PC-3 (cell line): Measurements from ENCODE around the gene LMAN2L. TPM values are rescaled to one million over a fixed set of nuclear protein-coding genes. Genes with fewer than 3 reads are reported as not detected.

Experiments used
- ATAC-seq: fragments of 200-7000 bp; cut with Tn5 transposase; 2 replicates; pipeline ENCODE4 v1.9.1; 2020; ENCODE audit warnings: mild to moderate bottlenecking, moderate library complexity
- BruUV-seq: library from RNA; stranded (reverse); fragments of 400-500 nt; replicated peaks from 2 replicates; lab custom pipeline; 2021; lab: Mats Ljungman, UMichigan
- CTCF ChIA-PET: fragments of 300-600 bp; sonication (Branson Sonifier 250); formaldehyde crosslinking; loops from one replicate; lab custom pipeline; 2022; ENCODE audit warnings: antibody characterized with exemption; lab: Charles Lee
- POLR2A ChIA-PET: fragments of 300-600 bp; sonication (Branson Sonifier 250); formaldehyde crosslinking; loops from one replicate; lab custom pipeline; 2022; ENCODE audit warnings: antibody characterized with exemption; ENCODE audit not compliant: unreplicated experiment; lab: Charles Lee
- DNase-seq: peaks from one replicate; pipeline ENCODE4 v3.0.0-alpha.2; 2015
- H2AFZ ChIP-seq: fragments of 300-600 bp; sonication (generic); 2 replicates; pipeline ENCODE4 v1.6.0; 2016; ENCODE audit warnings: antibody characterized with exemption, low read length
- H3F3A ChIP-seq: fragments of 300-600 bp; sonication (generic); one replicate; pipeline ENCODE4 v1.6.0; 2017; ENCODE audit warnings: antibody characterized with exemption, low read length, control low read depth, mild to moderate bottlenecking; ENCODE audit not compliant: unreplicated experiment
- H3K27ac ChIP-seq: fragments of 300-600 bp; sonication (generic); 2 replicates; pipeline ENCODE4 v1.5.1; 2016; ENCODE audit warnings: mild to moderate bottlenecking, low read length
- H3K27me3 ChIP-seq: fragments of 300-600 bp; sonication (generic); 2 replicates; pipeline ENCODE4 v1.6.1; 2016; ENCODE audit warnings: low read length, mixed read lengths
- H3K36me3 ChIP-seq: fragments of 300-600 bp; sonication (generic); 2 replicates; pipeline ENCODE4 v1.6.1; 2016; ENCODE audit warnings: low read depth, mixed run types, low read length, mixed read lengths
- H3K4me1 ChIP-seq: fragments of 300-600 bp; sonication (generic); 2 replicates; pipeline ENCODE4 v1.5.1; 2016; ENCODE audit warnings: low read length; ENCODE audit not compliant: insufficient read depth
- H3K4me2 ChIP-seq: fragments of 300-600 bp; sonication (generic); 2 replicates; pipeline ENCODE4 v1.6.0; 2016; ENCODE audit warnings: low read length
- H3K4me3 ChIP-seq: fragments of 300-600 bp; sonication (generic); 2 replicates; pipeline ENCODE4 v1.5.1; 2016; ENCODE audit warnings: mild to moderate bottlenecking, low read length, mixed read lengths
- H3K79me2 ChIP-seq: fragments of 300-600 bp; sonication (generic); 2 replicates; pipeline ENCODE4 v1.6.1; 2017; ENCODE audit warnings: low read length, mixed read lengths
- H3K9ac ChIP-seq: fragments of 300-600 bp; sonication (generic); 2 replicates; pipeline ENCODE4 v1.6.0; 2016; ENCODE audit warnings: mild to moderate bottlenecking, low read length
- H3K9me2 ChIP-seq: fragments of 300-600 bp; sonication (generic); replicated peaks from 2 replicates; pipeline ENCODE4 v1.6.1; 2016; ENCODE audit warnings: mixed run types, low read length, mixed read lengths
- H3K9me3 ChIP-seq: fragments of 300-600 bp; sonication (generic); 2 replicates; pipeline ENCODE4 v1.6.1; 2016; ENCODE audit warnings: low read length, mixed read lengths
- H4K20me1 ChIP-seq: fragments of 300-600 bp; sonication (generic); 2 replicates; pipeline ENCODE4 v1.6.1; 2016; ENCODE audit warnings: low read length, mixed read lengths
- CTCF ChIP-seq: fragments of 300-600 bp; sonication (generic); conservative IDR thresholded peaks from 2 replicates; pipeline ENCODE4 v1.5.1; 2017; ENCODE audit warnings: antibody characterized with exemption, low read depth, mild to moderate bottlenecking, low read length
- EZH2 ChIP-seq: fragments of 300-600 bp; sonication (generic); IDR thresholded peaks from one replicate; pipeline ENCODE4 v1.6.1; 2017; ENCODE audit warnings: antibody characterized with exemption, mild to moderate bottlenecking, low read length; ENCODE audit not compliant: unreplicated experiment
- EZH2phosphoT487 ChIP-seq: fragments of 300-600 bp; sonication (generic); IDR thresholded peaks from 2 replicates; pipeline ENCODE4 v1.6.1; 2018; ENCODE audit warnings: mild to moderate bottlenecking, antibody characterized with exemption, low read length, borderline replicate concordance
- intact Hi-C: fragments of 100-400 bp; cut with micrococcal nuclease; formaldehyde crosslinking; loops from 2 replicates; pipeline ENCODE4 v1.9.0; 2023
- total RNA-seq: library from RNA; depleted of rRNA; stranded (reverse); fragments of >200 nt; gene quantifications from 2 replicates; pipeline ENCODE4 v1.2.3, GENCODE V29; 2014

Gene LMAN2L
- total RNA-seq, 1 experiment from 2014 or later: 27.8 TPM

GRCh38 chr2:96747061-96747617 lies 7.3 kb upstream of the LMAN2L start:
- no TSS peak for BruUV-seq
- ATAC-seq: no peak
- POLR2A ChIA-PET: no interaction called here

DNA sequence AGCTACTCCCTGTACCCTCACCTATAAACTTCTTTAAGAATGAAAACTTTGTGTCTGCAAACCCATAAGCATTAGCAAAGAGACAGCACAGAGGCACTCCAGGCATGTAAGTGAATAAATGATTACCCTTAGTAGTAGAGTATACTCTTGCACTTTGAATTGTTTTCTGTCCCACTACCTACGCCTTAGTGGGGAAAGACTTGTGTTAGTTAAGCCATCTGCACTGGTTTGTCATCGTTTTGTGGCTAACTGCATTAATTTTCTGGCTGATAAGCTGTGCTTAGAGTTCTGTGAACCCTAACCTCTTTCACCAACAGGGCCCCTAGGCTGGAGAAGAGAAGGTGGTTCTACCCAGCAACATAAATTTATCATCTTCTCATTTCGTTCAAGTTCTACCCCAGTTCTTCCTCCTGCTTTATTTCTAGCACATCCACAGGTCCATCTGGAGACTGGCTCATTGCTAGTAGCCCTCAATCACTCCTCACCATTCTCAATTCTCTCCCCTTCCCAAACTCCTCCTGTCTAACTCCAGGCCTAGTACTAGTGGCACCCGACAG lies 710 bp downstream of the LMAN2L start:
- ATAC-seq (no peak), DNase-seq (no peak)
- Histone ChIP-seq H3K4me2 (peak overlapping the region; percentile 86), H3K79me2 (peaks cover 27% of the 10 kb centered on the region), H4K20me1 (no peaks in the 10 kb centered on the region), H3K9ac (peak overlapping the region; percentile 74), H3K27me3 (no peaks in the 10 kb centered on the region), H3K27ac (no peak overlapping the region), H3F3A (no peaks in the 10 kb centered on the region), H3K9me3 (no peaks in the 10 kb centered on the region), H3K9me2 (no peaks in the 10 kb centered on the region), H3K36me3 (peaks cover under 1% of the 10 kb centered on the region; the same call in 1 of the 2 replicates), H2AFZ (peak overlapping the region; percentile 76), H3K4me3 (peak overlapping the region; percentile 79), H3K4me1 (peaks cover 17% of the 10 kb centered on the region; the same call in 1 of the 2 replicates)
- TF ChIP-seq CTCF: no peak
- TF ChIP-seq EZH2phosphoT487: no peak
- POLR2A ChIA-PET: no interaction called here
- intact Hi-C loops: no loop called here
- CTCF ChIA-PET: no interaction called here
- TSS peak; percentile 67 for BruUV-seq

More at GRCh38 chr2:96747061-96747617, 7.3 kb upstream of the LMAN2L start:
- intact Hi-C loops: no loop called here
- no peak for DNase-seq
- H3K4me2 ChIP-seq: no peak overlapping the region
- H3K36me3 ChIP-seq: no peaks in the 10 kb centered on the region
- H3K4me3 ChIP-seq: no peak overlapping the region
- no peaks in the 10 kb centered on the region for H3K79me2 ChIP-seq
- H3K9me2 ChIP-seq: no peaks in the 10 kb centered on the region
- H3K9me3 ChIP-seq: no peaks in the 10 kb centered on the region
- no peak overlapping the region for H3K9ac ChIP-seq
- no peaks in the 10 kb centered on the region for H3F3A ChIP-seq
- H2AFZ ChIP-seq: no peak overlapping the region
- no peak for TF ChIP-seq EZH2
- no peak for TF ChIP-seq EZH2phosphoT487
- TF ChIP-seq CTCF: no peak
- H3K4me1 ChIP-seq: no peaks in the 10 kb centered on the region
- no peak overlapping the region for H3K27ac ChIP-seq
- H4K20me1 ChIP-seq: no peaks in the 10 kb centered on the region
- CTCF ChIA-PET: no interaction called here
- H3K27me3 ChIP-seq: no peaks in the 10 kb centered on the region

GRCh38 chr2:96737831-96738230 lies 2.0 kb downstream of the LMAN2L start:
- ATAC-seq (no peak), DNase-seq (no peak)
- CTCF ChIA-PET: no interaction called here
- no peaks in the 10 kb centered on the region for H3K9me3 ChIP-seq
- POLR2A ChIA-PET: no interaction called here
- peak overlapping the region; percentile 7; the same call in 1 of the 2 replicates for H3K4me3 ChIP-seq
- no peaks in the 10 kb centered on the region for H3K9me2 ChIP-seq
- peaks cover 17% of the 10 kb centered on the region; the same call in 1 of the 2 replicates for H3K4me1 ChIP-seq
- no peak overlapping the region for H2AFZ ChIP-seq
- TF ChIP-seq EZH2 (no peak), CTCF (no peak), EZH2phosphoT487 (no peak)
- intact Hi-C loops: no loop called here
- BruUV-seq: no TSS peak
- H3F3A ChIP-seq: no peaks in the 10 kb centered on the region
- H3K9ac ChIP-seq: no peak overlapping the region
- H3K27ac ChIP-seq: no peak overlapping the region
- H3K79me2 ChIP-seq: peaks cover 27% of the 10 kb centered on the region
- H3K4me2 ChIP-seq: peak overlapping the region; percentile 13; the same call in 1 of the 2 replicates
- no peaks in the 10 kb centered on the region for H4K20me1 ChIP-seq
- H3K36me3 ChIP-seq: peaks cover 12% of the 10 kb centered on the region; the same call in 1 of the 2 replicates
- no peaks in the 10 kb centered on the region for H3K27me3 ChIP-seq
